H1 (cell line): ENCODE measurements around the gene SELENOK. TPM values are rescaled to one million over a fixed set of nuclear protein-coding genes. Genes with fewer than 3 reads are reported as not detected.

ENCODE experiments used
- CBX5 ChIP-seq: fragments of 300-800, 300-1000 bp; sonication (generic); IDR thresholded peaks from 2 replicates; pipeline ENCODE4 v1.7.1; 2016; ENCODE audit warnings: antibody characterized with exemption, low read length, low read depth
- CHD2 ChIP-seq: IDR thresholded peaks from 2 replicates; pipeline ENCODE4 v1.6.1; 2012; ENCODE audit warnings: low read length, improper control_type of control experiment
- CHD7 ChIP-seq: fragments of 300-600 bp; sonication (generic); IDR thresholded peaks from 2 replicates; pipeline ENCODE4 v1.7.1; 2012; ENCODE audit warnings: low read length, moderate library complexity, mild to moderate bottlenecking, inconsistent platforms; ENCODE audit not compliant: insufficient replicate concordance
- E2F6 ChIP-seq: IDR thresholded peaks from 2 replicates; pipeline ENCODE4 v1.6.1; 2012; ENCODE audit warnings: inconsistent platforms
- KDM1A ChIP-seq: fragments of 200-600, 300-600 bp; sonication (generic); IDR thresholded peaks from 2 replicates; pipeline ENCODE4 v1.7.1; 2016; ENCODE audit warnings: mild to moderate bottlenecking, low read length, borderline replicate concordance
- KDM4A ChIP-seq: IDR thresholded peaks from one replicate; pipeline ENCODE4 v1.7.1; 2012; ENCODE audit warnings: low read depth, mild to moderate bottlenecking, moderate library complexity, low read length, inconsistent platforms; ENCODE audit not compliant: severe bottlenecking
- RNF2 ChIP-seq: fragments of 200-900, 300-1000 bp; sonication (generic); IDR thresholded peaks from 2 replicates; pipeline ENCODE4 v1.7.1; 2016; ENCODE audit warnings: borderline replicate concordance, low read depth, mild to moderate bottlenecking, antibody characterized with exemption, low read length; ENCODE audit not compliant: poor library complexity, severe bottlenecking; ENCODE audit errors: missing control alignments
- polyA plus RNA-seq, 7 experiments: library from polyadenylated mRNA; depleted of rRNA in 3 of 7; stranded (reverse) in 5 of 7; unstranded in 2 of 7; fragments of >200 nt in 5 of 7; fragments of 200-250 nt in 2 of 7; gene quantifications; 1 replicate in 5 of 7; 2 replicates in 1 of 7; 4 replicates in 1 of 7; pipeline versions ENCODE4 v1.2.1 to v1.2.3, GENCODE V29; 2011 to 2013; ENCODE audit warnings: missing spikeins in 2 of 7, mixed read lengths in 2 of 7
- total RNA-seq: library from RNA; stranded (reverse); fragmentation: NEBNext Ultra II Directional; extraction: Animal tissue kit (Norgen Biotek cat#: 25700); gene quantifications from 2 replicates; pipeline ENCODE4 v1.2.1, GENCODE V29; 2021

Gene SELENOK
- total and polyA plus RNA-seq, 2 of the 8 experiments (the other 6 are each of a cell fraction or from before 2014, with no cell fraction given), result 26.9 to 40.2 TPM

- TF ChIP-seq CHD7 (no peak), E2F6 (no peak), CHD2 (no peak), KDM4A (no peak), CBX5 (no peak), RNF2 (no peak), KDM1A (no peak)
These were observed 40.8 kb downstream of the SELENOK start (continued) for GRCh38 chr3:53850895-53851294.
